HepG2 (cell line): Measurements from ENCODE around the gene ZPR1.
A peak's percentile ranks its signal among the peaks of the same experiment; 100 is the strongest.

Experiments used
- BRD4 ChIP-seq: sonication (generic); formaldehyde crosslinking; IDR thresholded peaks from 2 replicates; pipeline ENCODE4 v1.4.0; 2020; ENCODE audit warnings: missing genetic modification reagents
- ONECUT2 ChIP-seq: sonication (generic); formaldehyde crosslinking; IDR thresholded peaks from 2 replicates; pipeline ENCODE4 v1.4.0; 2020; ENCODE audit warnings: missing genetic modification reagents
- POLR2AphosphoS5 ChIP-seq: IDR thresholded peaks from 2 replicates; pipeline ENCODE4 v1.6.1; 2012; ENCODE audit warnings: low read depth, low read length
- ZNF557 ChIP-seq: sonication (generic); formaldehyde crosslinking; IDR thresholded peaks from 2 replicates; pipeline ENCODE4 v1.4.0; 2020; ENCODE audit warnings: missing genetic modification reagents
- ZNF580 ChIP-seq: IDR thresholded peaks from 2 replicates; pipeline ENCODE4 v1.6.1; 2016; ENCODE audit warnings: low read depth, borderline replicate concordance
- ZNF75D ChIP-seq: sonication (generic); formaldehyde crosslinking; IDR thresholded peaks from 2 replicates; pipeline ENCODE4 v1.8.1; 2023; ENCODE audit warnings: missing genetic modification reagents, mild to moderate bottlenecking, borderline replicate concordance
- ZNF777 ChIP-seq: sonication (generic); formaldehyde crosslinking; IDR thresholded peaks from 2 replicates; pipeline ENCODE4 v1.4.0; 2020; ENCODE audit warnings: missing genetic modification reagents
- TF ChIP-seq, protein P1 (sequence below): IDR thresholded peaks from 2 replicates; pipeline ENCODE4 v1.6.1; 2012; ENCODE audit warnings: inconsistent platforms

DNA sequence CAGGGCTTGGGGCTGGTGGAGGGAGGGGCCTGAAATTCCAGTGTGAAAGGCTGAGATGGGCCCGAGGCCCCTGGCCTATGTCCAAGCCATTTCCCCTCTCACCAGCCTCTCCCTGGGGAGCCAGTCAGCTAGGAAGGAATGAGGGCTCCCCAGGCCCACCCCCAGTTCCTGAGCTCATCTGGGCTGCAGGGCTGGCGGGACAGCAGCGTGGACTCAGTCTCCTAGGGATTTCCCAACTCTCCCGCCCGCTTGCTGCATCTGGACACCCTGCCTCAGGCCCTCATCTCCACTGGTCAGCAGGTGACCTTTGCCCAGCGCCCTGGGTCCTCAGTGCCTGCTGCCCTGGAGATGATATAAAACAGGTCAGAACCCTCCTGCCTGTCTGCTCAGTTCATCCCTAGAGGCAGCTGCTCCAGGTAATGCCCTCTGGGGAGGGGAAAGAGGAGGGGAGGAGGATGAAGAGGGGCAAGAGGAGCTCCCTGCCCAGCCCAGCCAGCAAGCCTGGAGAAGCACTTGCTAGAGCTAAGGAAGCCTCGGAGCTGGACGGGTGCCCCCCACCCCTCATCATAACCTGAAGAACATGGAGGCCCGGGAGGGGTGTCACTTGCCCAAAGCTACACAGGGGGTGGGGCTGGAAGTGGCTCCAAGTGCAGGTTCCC, 41.8 kb upstream of the ZPR1 start, which contains the start of gene APOC3:
- peak; percentile 98 for TF ChIP-seq POLR2AphosphoS5
- peak; percentile 12 for TF ChIP-seq BRD4 (CRISPR knock-in tag)
- TF ChIP-seq ZNF75D (CRISPR knock-in tag) = no peak
- no peak for TF ChIP-seq ONECUT2 (CRISPR knock-in tag)
- TF ChIP-seq ZNF580 = no peak; the same call in 1 of the 2 replicates
- TF ChIP-seq, protein P1, sequence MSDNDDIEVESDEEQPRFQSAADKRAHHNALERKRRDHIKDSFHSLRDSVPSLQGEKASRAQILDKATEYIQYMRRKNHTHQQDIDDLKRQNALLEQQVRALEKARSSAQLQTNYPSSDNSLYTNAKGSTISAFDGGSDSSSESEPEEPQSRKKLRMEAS = no peak
- no peak for TF ChIP-seq ZNF557 (CRISPR knock-in tag)
- TF ChIP-seq ZNF777 = no peak; the same call in 1 of the 2 replicates
